ENCODE results near the gene SLFNL1. TPM values are rescaled to one million over a fixed set of nuclear protein-coding genes. Genes with fewer than 3 reads are reported as not detected.

Gene SLFNL1
- total and polyA plus RNA-seq, 4 donors = 0.02 to 0.68 (median 0.38) TPM

GRCh38 chr1:40997096-40997495, 24.4 kb downstream of the SLFNL1 start:
- Histone ChIP-seq H3K4me3 (ENCODE audit: low read depth in 1 of 3, low read length in 3 of 3) (no peak overlapping the region), H3K36me3 (ENCODE audit: control insufficient read depth in 4 of 4, insufficient read depth in 3 of 4, low read depth in 1 of 4, low read length in 3 of 4) (peaks cover 24 to 75% (median 66%) of the 10 kb centered on the region in 4 donors), H3K9ac (ENCODE audit: low read depth in 1 of 2, low read length in 2 of 2) (no peak overlapping the region), H3K27ac (ENCODE audit: low read depth in 1 of 2, low read length in 2 of 2) (no peak overlapping the region), H3K9me3 (ENCODE audit: control insufficient read depth in 4 of 4, low read length in 3 of 4) (no peaks in the 10 kb centered on the region), H3K27me3 (ENCODE audit: control insufficient read depth in 4 of 4, insufficient read depth in 4 of 4, low read length in 3 of 4) (no peaks in the 10 kb centered on the region), H3K4me1 (ENCODE audit: control insufficient read depth in 4 of 4, insufficient read depth in 4 of 4, low read length in 3 of 4) (no peaks in the 10 kb centered on the region)
- no peak for DNase-seq (ENCODE audit: low spot score)
- WGBS = 94% methylated on average over 8 of the region's 8 CpGs
- TF ChIP-seq GABPA (IDR thresholded peaks at IDR 0.05 in 1 of 2, conservative IDR thresholded peaks at IDR 0.05 in 1 of 2) (no peak), HNF4A (conservative IDR thresholded peaks at IDR 0.05) (no peak), ZBTB33 (IDR thresholded peaks at IDR 0.05) (no peak), CTCF (IDR thresholded peaks at IDR 0.05; ENCODE audit: low read depth, low read length, missing input control) (no peak), TAF1 (conservative IDR thresholded peaks at IDR 0.05) (no peak), YY1 (IDR thresholded peaks at IDR 0.05) (no peak), FOXA1 (IDR thresholded peaks at IDR 0.05) (no peak), SP1 (IDR thresholded peaks at IDR 0.05) (no peak), FOXA2 (IDR thresholded peaks at IDR 0.05) (no peak), NR2F2 (IDR thresholded peaks at IDR 0.05) (no peak)

GRCh38 chr1:40989066-40989465, 32.5 kb downstream of the SLFNL1 start:
- peak overlapping the region; percentile 83 to 84 for H3K27ac ChIP-seq (ENCODE audit: low read depth in 1 of 2, low read length in 2 of 2)

GRCh38 chr1:40988280-40988679, 33.2 kb downstream of the SLFNL1 start:
- Histone ChIP-seq H3K9me3 (ENCODE audit: control insufficient read depth in 4 of 4, low read length in 3 of 4) (no peaks in the 10 kb centered on the region), H3K4me3 (ENCODE audit: low read depth in 1 of 3, low read length in 3 of 3) (peak overlapping the region; percentile 42 to 87 (median 61)), H3K9ac (ENCODE audit: low read depth in 1 of 2, low read length in 2 of 2) (peak overlapping the region; percentile 19 to 75), H3K27me3 (ENCODE audit: control insufficient read depth in 4 of 4, insufficient read depth in 4 of 4, low read length in 3 of 4) (no peaks in the 10 kb centered on the region), H3K4me1 (ENCODE audit: control insufficient read depth in 4 of 4, insufficient read depth in 4 of 4, low read length in 3 of 4) (peaks cover 15 to 63% (median 37%) of the 10 kb centered on the region in 4 donors), H3K36me3 (ENCODE audit: control insufficient read depth in 4 of 4, insufficient read depth in 3 of 4, low read depth in 1 of 4, low read length in 3 of 4) (peaks cover 3 to 17% (median 11%) of the 10 kb centered on the region in 4 donors), H3K27ac (ENCODE audit: low read depth in 1 of 2, low read length in 2 of 2) (peak overlapping the region; percentile 83 to 84)
- WGBS = 39% methylated on average over 3 of the region's 3 CpGs
- TF ChIP-seq FOXA1 (IDR thresholded peaks at IDR 0.05) (no peak), SP1 (IDR thresholded peaks at IDR 0.05) (peak; percentile 60), RXRA (IDR thresholded peaks at IDR 0.05) (peak; percentile 86 to 91), JUND (IDR thresholded peaks at IDR 0.05) (peak in 1 of 2 donors; percentile 27), HNF4G (IDR thresholded peaks at IDR 0.05) (peak; percentile 63), NR2F2 (IDR thresholded peaks at IDR 0.05) (peak; percentile 63), TAF1 (conservative IDR thresholded peaks at IDR 0.05) (peak; percentile 70), FOXA2 (IDR thresholded peaks at IDR 0.05) (no peak), CTCF (IDR thresholded peaks at IDR 0.05; ENCODE audit: low read depth, low read length, missing input control) (no peak), ZBTB33 (IDR thresholded peaks at IDR 0.05) (peak; percentile 67), YY1 (IDR thresholded peaks at IDR 0.05) (peak; percentile 50), EGR1 (IDR thresholded peaks at IDR 0.05; ENCODE audit: low read depth in 2 of 2) (peak; percentile 20 to 22), HNF4A (conservative IDR thresholded peaks at IDR 0.05) (peak; percentile 88 to 89), ATF3 (IDR thresholded peaks at IDR 0.05) (no peak), MAX (IDR thresholded peaks at IDR 0.05) (peak; percentile 46)
- DNase-seq (ENCODE audit: low spot score) = no peak

More at GRCh38 chr1:40989066-40989465, 32.5 kb downstream of the SLFNL1 start:
- WGBS = 42% methylated on average over 5 of the region's 5 CpGs
- H3K27me3 ChIP-seq (ENCODE audit: control insufficient read depth in 4 of 4, insufficient read depth in 4 of 4, low read length in 3 of 4) = no peaks in the 10 kb centered on the region
- H3K36me3 ChIP-seq (ENCODE audit: control insufficient read depth in 4 of 4, insufficient read depth in 3 of 4, low read depth in 1 of 4, low read length in 3 of 4) = peaks cover 8 to 19% (median 12%) of the 10 kb centered on the region in 4 donors
- peak; percentile 19 to 20 for TF ChIP-seq RXRA (IDR thresholded peaks at IDR 0.05)
- TF ChIP-seq HNF4A (conservative IDR thresholded peaks at IDR 0.05) = peak; percentile 14 to 23
- no peak for TF ChIP-seq MAX (IDR thresholded peaks at IDR 0.05)
- TF ChIP-seq NR2F2 (IDR thresholded peaks at IDR 0.05) = no peak
- no peak for TF ChIP-seq EGR1 (IDR thresholded peaks at IDR 0.05; ENCODE audit: low read depth in 2 of 2)
- no peak for DNase-seq (ENCODE audit: low spot score)
- H3K9ac ChIP-seq (ENCODE audit: low read depth in 1 of 2, low read length in 2 of 2) = peak overlapping the region in 1 of 2 donors; percentile 75
- H3K4me3 ChIP-seq (ENCODE audit: low read depth in 1 of 3, low read length in 3 of 3) = peak overlapping the region; percentile 42 to 87 (median 61)
- H3K9me3 ChIP-seq (ENCODE audit: control insufficient read depth in 4 of 4, low read length in 3 of 4) = no peaks in the 10 kb centered on the region
- peaks cover 15 to 63% (median 37%) of the 10 kb centered on the region in 4 donors for H3K4me1 ChIP-seq (ENCODE audit: control insufficient read depth in 4 of 4, insufficient read depth in 4 of 4, low read length in 3 of 4)
